Endothelial cell of umbilical vein (primary cell): Measurements from ENCODE around the gene OVOL1. TPM values are rescaled to one million over a fixed set of nuclear protein-coding genes. Genes with fewer than 3 reads are reported as not detected.

ENCODE experiments used
- BruUV-seq: library from RNA; stranded (reverse); fragments of 400-500 nt; replicated peaks from 2 replicates; lab custom pipeline; 2021; lab: Mats Ljungman, UMichigan
- CTCF ChIA-PET: fragments of 300-600, 350-600 bp; sonication (Branson Sonifier 250); formaldehyde crosslinking; loops from one replicate; lab custom pipeline; 2021; ENCODE audit warnings: antibody characterized with exemption, inconsistent platforms; lab: Charles Lee
- POLR2A ChIA-PET: fragments of 300-600, 350-600 bp; sonication (Branson Sonifier 250); formaldehyde crosslinking; loops from one replicate; lab custom pipeline; 2021; ENCODE audit warnings: antibody characterized with exemption, inconsistent platforms; lab: Charles Lee
- DNase-seq: peaks from one replicate; pipeline ENCODE4 v3.0.0-alpha.2; 2011; ENCODE audit warnings: low read depth, low spot score
- FAIRE-seq: peaks from 2 replicates; lab custom pipeline; 2011; peaks lifted over from hg19 to GRCh38; lab: Jason Lieb, UNC
- H2AFZ ChIP-seq: 2 replicates; pipeline ENCODE4 v1.6.0; 2012; ENCODE audit warnings: low read depth, low read length, control low read depth, inconsistent platforms
- H3K27ac ChIP-seq: 2 replicates; pipeline ENCODE4 v1.5.1; 2011; ENCODE audit warnings: low read depth, mild to moderate bottlenecking, control low read depth, low read length, moderate library complexity; ENCODE audit not compliant: insufficient read depth
- H3K27me3 ChIP-seq, 2 experiments: 2 replicates each; pipeline versions ENCODE4 v1.6.0 to v1.6.1; 2011; ENCODE audit warnings: low read length in 2 of 2, mixed read lengths in 1 of 2; ENCODE audit not compliant: control insufficient read depth in 2 of 2, insufficient read depth in 2 of 2
- H3K36me3 ChIP-seq, 2 experiments: 2 replicates in 1 of 2; 3 replicates in 1 of 2; pipeline ENCODE4 v1.5.1; 2011; ENCODE audit warnings: low read length in 2 of 2, mild to moderate bottlenecking in 1 of 2, moderate library complexity in 1 of 2; ENCODE audit not compliant: control insufficient read depth in 2 of 2, insufficient read depth in 2 of 2; ENCODE audit errors: extremely low read depth in 1 of 2
- H3K4me1 ChIP-seq: 3 replicates; pipeline ENCODE4 v1.5.1; 2011; ENCODE audit warnings: mild to moderate bottlenecking, low read length; ENCODE audit not compliant: control insufficient read depth, insufficient read depth; ENCODE audit errors: extremely low read depth
- H3K4me2 ChIP-seq: 2 replicates; pipeline ENCODE4 v1.6.1; 2011; ENCODE audit warnings: low read length, control low read depth, mixed read lengths; ENCODE audit not compliant: insufficient read depth
- H3K4me3 ChIP-seq, 3 experiments: fragments of 200-600 bp in 1 of 3; sonication (generic), shearing (Covaris generic) in 1 of 3; replicated peaks in 1 of 3; 2 replicates each; pipeline ENCODE4 v1.5.1; 2011 to 2016; ENCODE audit warnings: control low read depth in 3 of 3, low read length in 3 of 3, mild to moderate bottlenecking in 2 of 3, inconsistent platforms in 1 of 3, low read depth in 1 of 3, moderate library complexity in 1 of 3; ENCODE audit not compliant: insufficient read depth in 1 of 3
- H3K79me2 ChIP-seq: 2 replicates; pipeline ENCODE4 v1.6.0; 2012; ENCODE audit warnings: low read length, inconsistent platforms; ENCODE audit not compliant: control insufficient read depth, insufficient read depth
- H3K9ac ChIP-seq: replicated peaks from 2 replicates; pipeline ENCODE3; 2011; ENCODE audit warnings: low read length, control low read depth; ENCODE audit not compliant: insufficient read depth; ENCODE audit errors: extremely low read depth
- H3K9me1 ChIP-seq: replicated peaks from 3 replicates; pipeline ENCODE4 v1.6.0; 2011; ENCODE audit warnings: mild to moderate bottlenecking, low read length; ENCODE audit not compliant: control insufficient read depth, insufficient read depth; ENCODE audit errors: extremely low read depth
- H3K9me3 ChIP-seq: replicated peaks from 2 replicates; pipeline ENCODE4 v1.5.1; 2012; ENCODE audit warnings: low read length, inconsistent platforms; ENCODE audit not compliant: control insufficient read depth, insufficient read depth
- H4K20me1 ChIP-seq: replicated peaks from 2 replicates; pipeline ENCODE3; 2011; ENCODE audit warnings: mild to moderate bottlenecking, low read length; ENCODE audit not compliant: control insufficient read depth, insufficient read depth; ENCODE audit errors: extremely low read depth
- EZH2 ChIP-seq: IDR thresholded peaks from 2 replicates; pipeline ENCODE4 v1.6.1; 2012; ENCODE audit warnings: borderline replicate concordance, low read depth, mild to moderate bottlenecking, moderate library complexity, low read length, inconsistent platforms; ENCODE audit not compliant: severe bottlenecking
- FOS ChIP-seq: IDR thresholded peaks from 2 replicates; pipeline ENCODE4 v1.6.1; 2011; ENCODE audit warnings: mild to moderate bottlenecking, low read length, moderate library complexity, borderline replicate concordance; ENCODE audit not compliant: insufficient read depth
- GATA2 ChIP-seq: IDR thresholded peaks from 2 replicates; pipeline ENCODE4 v1.7.0; 2011; ENCODE audit warnings: low read depth, mild to moderate bottlenecking, moderate library complexity, mixed read lengths, low read length; ENCODE audit not compliant: insufficient read length, insufficient read depth
- JUN ChIP-seq: IDR thresholded peaks from 2 replicates; pipeline ENCODE4 v1.6.1; 2011; ENCODE audit warnings: borderline replicate concordance, low read depth; ENCODE audit not compliant: insufficient read length, insufficient read depth
- MYC ChIP-seq: IDR thresholded peaks from one replicate; pipeline ENCODE4 v1.6.1; 2011; ENCODE audit warnings: mild to moderate bottlenecking, low read depth, low read length
- POLR2A ChIP-seq: IDR thresholded peaks from 2 replicates; pipeline ENCODE4 v1.6.1; 2012; ENCODE audit warnings: low read depth, mild to moderate bottlenecking, control low read depth, low read length
- POLR2AphosphoS5 ChIP-seq: IDR thresholded peaks from 2 replicates; pipeline ENCODE4 v1.6.1; 2012; ENCODE audit warnings: low read depth, mild to moderate bottlenecking, control low read depth, low read length, moderate library complexity; ENCODE audit not compliant: insufficient read depth
- dilution Hi-C: fragments of 300-500 bp; cut with MboI; formaldehyde crosslinking; loops from one replicate; pipeline ENCODE4 v1.15.0; 2019; ENCODE audit warnings: low sequenced_read_pairs; ENCODE audit not compliant: extremely low pct_ligation_motif_present
- intact Hi-C: fragments of 100-400 bp; cut with micrococcal nuclease; formaldehyde crosslinking; loops from one replicate; pipeline ENCODE4 v1.10.0; 2022
- polyA plus RNA-seq, 4 experiments: library from polyadenylated mRNA; depleted of rRNA in 3 of 4; stranded (reverse) in 3 of 4; unstranded in 1 of 4; fragments of >200 nt; gene quantifications; 2 replicates each; pipeline versions ENCODE4 v1.2.1 to v1.2.3, GENCODE V29; 2011 to 2012; ENCODE audit warnings: missing spikeins in 1 of 4
- total RNA-seq: library from RNA; stranded (reverse); gene quantifications from 2 replicates; pipeline ENCODE4 v1.2.3, GENCODE V29; 2021
- TF ChIP-seq, protein P1 (sequence below), 2 donors: IDR thresholded peaks; 1 replicate in 1 of 2; 2 replicates in 1 of 2; pipeline ENCODE4 v1.5.1; 2011; ENCODE audit warnings: low read length in 2 of 2, mild to moderate bottlenecking in 2 of 2, moderate library complexity in 2 of 2, control low read depth in 1 of 2, inconsistent platforms in 1 of 2, low read depth in 1 of 2; ENCODE audit not compliant: insufficient read depth in 1 of 2; ENCODE audit errors: extremely low read depth in 1 of 2
- TF ChIP-seq, protein P2 (sequence below): IDR thresholded peaks from 2 replicates; pipeline ENCODE4 v1.6.1; 2011; ENCODE audit not compliant: insufficient read depth, insufficient read length

OVOL1 gene
- total and polyA plus RNA-seq, 2 donors (not counting 3 experiments of a cell fraction or from before 2014, with no cell fraction given): not detected

DNA sequence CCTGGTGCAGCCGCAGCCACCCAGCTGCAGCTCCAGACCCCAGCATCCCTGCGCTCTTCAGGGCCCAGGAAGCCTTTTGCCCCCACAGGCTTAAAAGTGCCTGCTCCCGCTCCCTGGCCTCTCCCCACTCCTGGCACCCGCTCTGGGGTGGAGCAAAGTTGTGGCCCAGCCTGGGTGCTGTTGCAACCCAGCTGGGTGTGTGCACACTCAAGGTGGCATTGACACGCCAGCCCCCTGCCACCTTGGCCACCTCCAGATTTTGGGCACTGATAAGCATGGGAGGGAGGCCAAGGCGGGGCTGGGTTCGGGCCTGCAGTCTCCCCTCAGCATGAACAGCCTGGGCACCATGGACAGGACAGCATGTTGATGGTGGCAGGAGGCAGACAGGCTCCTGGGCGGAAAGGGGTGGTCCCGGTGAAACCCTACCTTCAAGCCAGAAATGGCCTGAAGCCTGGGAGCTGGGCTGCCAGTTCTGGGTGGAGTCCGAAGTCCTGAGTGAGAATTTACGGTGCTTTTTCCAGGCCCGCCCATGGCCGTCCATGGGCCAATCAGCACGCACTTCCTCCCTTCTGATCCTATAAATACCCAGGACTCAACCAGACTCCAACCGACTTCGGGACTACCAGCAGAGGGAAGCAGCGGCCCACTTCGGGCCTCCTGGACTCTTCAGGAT lies 42.7 kb upstream of the OVOL1 start:
- H3K9me1 ChIP-seq: no peaks in the 10 kb centered on the region
- H3K4me3 ChIP-seq: no peak overlapping the region
- no peak overlapping the region for H3K4me2 ChIP-seq
- no peaks in the 10 kb centered on the region for H3K4me1 ChIP-seq
- ChIA-PET CTCF (interaction anchor here (0.6 to 1.3 kb wide), 10 partner anchors 9 to 946 kb away, joined by 3 to 12 read pairs (median 4); no protein-coding TSS in a partner anchor), POLR2A (no interaction called here)
- H4K20me1 ChIP-seq: no peaks in the 10 kb centered on the region
- no peaks in the 10 kb centered on the region for H3K9me3 ChIP-seq
- H3K27me3 ChIP-seq: peaks cover 9 to 18% of the 10 kb centered on the region in 2 experiments
- H3K27ac ChIP-seq: no peak overlapping the region
- no peak for TF ChIP-seq FOS
- TF ChIP-seq POLR2AphosphoS5: no peak
- TF ChIP-seq, protein P1, sequence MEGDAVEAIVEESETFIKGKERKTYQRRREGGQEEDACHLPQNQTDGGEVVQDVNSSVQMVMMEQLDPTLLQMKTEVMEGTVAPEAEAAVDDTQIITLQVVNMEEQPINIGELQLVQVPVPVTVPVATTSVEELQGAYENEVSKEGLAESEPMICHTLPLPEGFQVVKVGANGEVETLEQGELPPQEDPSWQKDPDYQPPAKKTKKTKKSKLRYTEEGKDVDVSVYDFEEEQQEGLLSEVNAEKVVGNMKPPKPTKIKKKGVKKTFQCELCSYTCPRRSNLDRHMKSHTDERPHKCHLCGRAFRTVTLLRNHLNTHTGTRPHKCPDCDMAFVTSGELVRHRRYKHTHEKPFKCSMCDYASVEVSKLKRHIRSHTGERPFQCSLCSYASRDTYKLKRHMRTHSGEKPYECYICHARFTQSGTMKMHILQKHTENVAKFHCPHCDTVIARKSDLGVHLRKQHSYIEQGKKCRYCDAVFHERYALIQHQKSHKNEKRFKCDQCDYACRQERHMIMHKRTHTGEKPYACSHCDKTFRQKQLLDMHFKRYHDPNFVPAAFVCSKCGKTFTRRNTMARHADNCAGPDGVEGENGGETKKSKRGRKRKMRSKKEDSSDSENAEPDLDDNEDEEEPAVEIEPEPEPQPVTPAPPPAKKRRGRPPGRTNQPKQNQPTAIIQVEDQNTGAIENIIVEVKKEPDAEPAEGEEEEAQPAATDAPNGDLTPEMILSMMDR (IDR thresholded peaks at IDR 0.05; ENCODE audit: extremely low read depth in 1 of 2, insufficient read depth in 1 of 2, low read depth in 1 of 2, low read length in 2 of 2): peak in 1 of 2 donors; percentile 15
- TF ChIP-seq, protein P2, sequence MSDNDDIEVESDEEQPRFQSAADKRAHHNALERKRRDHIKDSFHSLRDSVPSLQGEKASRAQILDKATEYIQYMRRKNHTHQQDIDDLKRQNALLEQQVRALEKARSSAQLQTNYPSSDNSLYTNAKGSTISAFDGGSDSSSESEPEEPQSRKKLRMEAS: no peak
- peak; percentile 21 for FAIRE-seq
- no peaks in the 10 kb centered on the region for H3K79me2 ChIP-seq
- H3K36me3 ChIP-seq: no peaks in the 10 kb centered on the region
- peak; percentile 28 for DNase-seq
- dilution Hi-C loops: no loop called here
- intact Hi-C loops: no loop called here
- no TSS peak for BruUV-seq
- H2AFZ ChIP-seq: no peak overlapping the region
- no peak overlapping the region for H3K9ac ChIP-seq

DNA sequence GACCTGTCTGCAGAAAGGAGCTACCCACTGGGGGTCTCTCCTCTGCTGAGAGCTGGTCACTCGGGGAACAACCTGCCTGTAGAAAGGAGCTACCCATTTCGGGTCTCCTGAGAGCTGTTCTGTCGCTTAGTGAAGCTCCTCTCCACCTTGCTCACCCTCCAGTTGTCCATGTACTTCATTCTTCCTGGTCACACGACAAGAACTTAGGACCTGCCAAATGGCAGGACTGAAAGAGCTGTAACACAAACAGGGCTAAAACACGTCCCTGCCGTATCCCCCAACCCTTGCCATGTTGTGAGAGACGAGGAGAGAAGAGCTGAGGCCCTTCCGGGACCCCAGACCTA lies 42.2 kb upstream of the OVOL1 start:
- no peak overlapping the region for H3K9ac ChIP-seq
- H3K9me3 ChIP-seq: no peaks in the 10 kb centered on the region
- FAIRE-seq (no peak), DNase-seq (no peak)
- H3K9me1 ChIP-seq: no peaks in the 10 kb centered on the region
- ChIA-PET CTCF (interaction anchor here (0.6 to 1.3 kb wide), 11 partner anchors 9 to 947 kb away, joined by 3 to 12 read pairs (median 4); partner anchors contain the start of gene FIBP), POLR2A (no interaction called here)
- H3K4me3 ChIP-seq: no peak overlapping the region
- H4K20me1 ChIP-seq: no peaks in the 10 kb centered on the region
- no peaks in the 10 kb centered on the region for H3K36me3 ChIP-seq
- H3K4me2 ChIP-seq: no peak overlapping the region
- BruUV-seq: no TSS peak
- no peaks in the 10 kb centered on the region for H3K79me2 ChIP-seq
- intact Hi-C loops: no loop called here
- TF ChIP-seq, protein P2: no peak
- TF ChIP-seq EZH2 (no peak), POLR2AphosphoS5 (no peak), JUN (no peak), POLR2A (no peak), MYC (no peak), GATA2 (no peak), FOS (no peak)
- TF ChIP-seq, protein P1 (IDR thresholded peaks at IDR 0.05; ENCODE audit: extremely low read depth in 1 of 2, insufficient read depth in 1 of 2, low read depth in 1 of 2, low read length in 2 of 2): no peak
- H3K27me3 ChIP-seq: peaks cover 13 to 24% of the 10 kb centered on the region in 2 experiments
- H2AFZ ChIP-seq: no peak overlapping the region
- no peak overlapping the region for H3K27ac ChIP-seq
- H3K4me1 ChIP-seq: no peaks in the 10 kb centered on the region
- dilution Hi-C loops: no loop called here
